Right lobe of liver (tissue), 6 donors: ENCODE data around the gene ROR2. TPM values are rescaled to one million over a fixed set of nuclear protein-coding genes. Genes with fewer than 3 reads are reported as not detected.
"Not testable (repeated sequence)": the region's sequence is repeated elsewhere in the genome, so short reads cannot be mapped to it uniquely, and the experiment has no call there.

Experiments
- ATAC-seq, 4 donors: fragments of 200-7000 bp; cut with Tn5 transposase; one replicate each; pipeline ENCODE4 v1.9.1; 2020; ENCODE audit warnings: mild to moderate bottlenecking in 4 of 4, moderate library complexity in 4 of 4
- DNase-seq, 3 donors: peaks; one replicate each; pipeline ENCODE4 v3.0.0-alpha.2; 2020
- H3K27ac ChIP-seq, 3 donors: fragments of 200-600 bp; one replicate each; pipeline ENCODE4 v1.8.0; 2022
- H3K27me3 ChIP-seq, 2 donors: fragments of 200-600 bp; one replicate each; pipeline ENCODE4 v1.8.0; 2022
- H3K36me3 ChIP-seq, 4 donors: fragments of 200-600 bp; sonication (generic) in 1 of 4; one replicate each; pipeline versions ENCODE4 v1.5.1 to v1.8.0; 2017 to 2022; ENCODE audit warnings: control low read depth in 1 of 4
- H3K4me1 ChIP-seq, 4 donors: fragments of 200-600 bp; sonication (generic) in 1 of 4; one replicate each; pipeline versions ENCODE4 v1.5.1 to v1.8.0; 2017 to 2022; ENCODE audit warnings: control low read depth in 1 of 4
- H3K4me3 ChIP-seq, 3 donors: fragments of 200-600 bp; one replicate each; pipeline ENCODE4 v1.8.0; 2022
- H3K9me3 ChIP-seq, 4 donors: fragments of 200-600 bp; sonication (generic) in 1 of 4; one replicate each; pipeline versions ENCODE4 v1.5.1 to v1.8.0; 2017 to 2022; ENCODE audit warnings: control low read depth in 1 of 4
- CTCF ChIP-seq, 4 donors: fragments of 200-600 bp in 3 of 4; fragments of 450-650 bp in 1 of 4; IDR thresholded peaks; one replicate each; pipeline versions ENCODE4 v1.5.1 to v1.8.0; 2016 to 2022; ENCODE audit warnings: antibody characterized with exemption in 4 of 4, mild to moderate bottlenecking in 2 of 4
- POLR2A ChIP-seq: fragments of 450-650 bp; IDR thresholded peaks from one replicate; pipeline ENCODE4 v1.6.1; 2017; ENCODE audit warnings: antibody characterized with exemption, mild to moderate bottlenecking
- WGBS: methylation state at CpG from one replicate; pipeline ENCODE4 v1.1.6; 2018; ENCODE audit warnings: low coverage, low lambda C conversion rate; ENCODE audit not compliant: insufficient coverage; ENCODE audit errors: missing lambda C conversion rate; 5-methylcytosine and 5-hydroxymethylcytosine counted together
- intact Hi-C, 2 donors: fragments of 100-400 bp; cut with DNase I; formaldehyde crosslinking; loops; one replicate each; pipeline versions ENCODE4 v1.11.2 to v1.14.1; 2022
- total RNA-seq, 6 experiments: library from RNA; depleted of rRNA in 2 of 6; stranded (reverse); fragments of >200 nt in 2 of 6; fragmentation: NEBNext Ultra II Directional in 3 of 6; extraction: Animal tissue kit (Norgen Biotek cat#: 25700) in 3 of 6; gene quantifications; one replicate each; pipeline versions ENCODE4 v1.1.0 to v1.2.4, GENCODE V29; 2016 to 2023
- donor health status: DM: no; HTN: yes; CAD: no.
- donor health status: DM: no; HTN: no; CAD: no.
- donor health status: DM: no; HTN: no; CAD: no.
- donor health status: DM: no; HTN: yes; CAD: no.
- donor health status: DM: no; HTN: yes; CAD: no.

ROR2 gene
- total RNA-seq, 6 experiments from 2014 or later, result 0.12 to 1.2 (median 0.49) TPM; not detected in 1

- ATAC-seq (no peak), DNase-seq (no peak)
- Histone ChIP-seq H3K4me1 (no peaks in the 10 kb centered on the region), H3K9me3 (no peaks in the 10 kb centered on the region), H3K36me3 (no peaks in the 10 kb centered on the region), H3K27me3 (no peaks in the 10 kb centered on the region), H3K27ac (no peak overlapping the region), H3K4me3 (no peak overlapping the region)
- intact Hi-C loops, result no loop called here
- TF ChIP-seq POLR2A, result no peak
- no peak for TF ChIP-seq CTCF (IDR thresholded peaks at IDR 0.05)
Observed at GRCh38 chr9:91629718-91630117, 320.3 kb downstream of the ROR2 start.

- ATAC-seq, result no peak
- no peaks in the 10 kb centered on the region for H3K27me3 ChIP-seq
- no peak overlapping the region for H3K27ac ChIP-seq
- TF ChIP-seq CTCF (IDR thresholded peaks at IDR 0.05) (no peak), POLR2A (no peak)
- no peak for DNase-seq
- intact Hi-C loops, result no loop called here
- no peak overlapping the region for H3K4me3 ChIP-seq
- 75% methylated on average over 1 of the region's 1 CpG for WGBS
- no peaks in the 10 kb centered on the region for H3K36me3 ChIP-seq
- no peaks in the 10 kb centered on the region for H3K4me1 ChIP-seq
- H3K9me3 ChIP-seq, result no peaks in the 10 kb centered on the region
Observed at GRCh38 chr9:91628892-91629291, 321.1 kb downstream of the ROR2 start.

GRCh38 chr9:91625331-91625730, 324.7 kb downstream of the ROR2 start:
- Histone ChIP-seq H3K27me3 (no peaks in the 10 kb centered on the region), H3K4me1 (no peaks in the 10 kb centered on the region), H3K4me3 (no peak overlapping the region), H3K27ac (no peak overlapping the region), H3K9me3 (no peaks in the 10 kb centered on the region), H3K36me3 (no peaks in the 10 kb centered on the region)
- DNase-seq (no peak), ATAC-seq (no peak)
- TF ChIP-seq CTCF (IDR thresholded peaks at IDR 0.05), result no peak
- no peak for TF ChIP-seq POLR2A
- intact Hi-C loops, result no loop called here
- 41% methylated on average over 1 of the region's 1 CpG for WGBS

- H3K9me3 ChIP-seq, result no peaks in the 10 kb centered on the region
- no peak for ATAC-seq
- no peak overlapping the region for H3K27ac ChIP-seq
- H3K4me3 ChIP-seq, result no peak overlapping the region
- H3K36me3 ChIP-seq, result no peaks in the 10 kb centered on the region
- no peak for TF ChIP-seq POLR2A
- no peaks in the 10 kb centered on the region for H3K27me3 ChIP-seq
- DNase-seq, result no peak
- intact Hi-C loops, result no loop called here
- no peaks in the 10 kb centered on the region for H3K4me1 ChIP-seq
Observed at GRCh38 chr9:91623004-91623403, 327.0 kb downstream of the ROR2 start.

GRCh38 chr9:91622121-91622520, 327.9 kb downstream of the ROR2 start:
- H3K27me3 ChIP-seq, H3K9me3 ChIP-seq, DNase-seq, intact Hi-C loops, H3K36me3 ChIP-seq, H3K4me3 ChIP-seq, H3K4me1 ChIP-seq, ATAC-seq, H3K27ac ChIP-seq: not testable (repeated sequence)
- 74% methylated on average over 3 of the region's 3 CpGs for WGBS

GRCh38 chr9:91614044-91614443, 336.0 kb downstream of the ROR2 start:
- H3K27ac ChIP-seq, H3K9me3 ChIP-seq, H3K4me1 ChIP-seq, intact Hi-C loops, H3K4me3 ChIP-seq, DNase-seq, H3K27me3 ChIP-seq, ATAC-seq, H3K36me3 ChIP-seq: not testable (repeated sequence)
- 79% methylated on average over 2 of the region's 2 CpGs for WGBS
